OCI-LY1 (cell line): ENCODE measurements around the gene RERE.

ENCODE experiments used
- CTCF ChIP-seq: fragments of 200-600 bp; sonication (generic), shearing (Covaris generic); IDR thresholded peaks from 2 replicates; pipeline ENCODE4 v1.5.1; 2017; ENCODE audit warnings: mild to moderate bottlenecking, antibody characterized with exemption, low read length, moderate library complexity, mixed read lengths
- EZH2 ChIP-seq: fragments of 200-600 bp; sonication (generic), shearing (Covaris generic); IDR thresholded peaks from 2 replicates; pipeline ENCODE4 v1.8.0; 2017; ENCODE audit warnings: borderline replicate concordance, mixed run types, mild to moderate bottlenecking, antibody characterized with exemption, low read length, moderate library complexity, mixed read lengths

GRCh38 chr1:8787218-8787617 is 30.2 kb downstream of the RERE start:
- TF ChIP-seq CTCF (no peak), EZH2 (no peak)
